DOHH2 (cell line): Measurements from ENCODE around the gene LCE1C.

ENCODE experiments used
- H3F3A ChIP-seq: fragments of 200-600 bp; sonication (generic), shearing (Covaris generic); 2 replicates; pipeline ENCODE4 v1.6.0; 2016; ENCODE audit warnings: antibody characterized with exemption, mild to moderate bottlenecking; ENCODE audit not compliant: control insufficient read depth, insufficient read depth
- H3K27ac ChIP-seq: fragments of 200-600 bp; sonication (generic); 2 replicates; pipeline ENCODE4 v1.5.1; 2014; ENCODE audit warnings: low read depth, mild to moderate bottlenecking, low read length, moderate library complexity
- H3K27me3 ChIP-seq: fragments of 200-600 bp; sonication (generic); 2 replicates; pipeline ENCODE4 v1.6.1; 2014; ENCODE audit warnings: mild to moderate bottlenecking, low read length, mixed read lengths; ENCODE audit not compliant: control insufficient read depth
- H3K36me3 ChIP-seq: fragments of 200-600 bp; sonication (generic); 2 replicates; pipeline ENCODE4 v1.6.1; 2014; ENCODE audit warnings: mild to moderate bottlenecking, low read length, moderate library complexity, mixed read lengths; ENCODE audit not compliant: control insufficient read depth
- H3K4me1 ChIP-seq: fragments of 200-600 bp; sonication (generic); 2 replicates; pipeline ENCODE4 v1.6.1; 2014; ENCODE audit warnings: mild to moderate bottlenecking, low read length, mixed read lengths; ENCODE audit not compliant: control insufficient read depth
- H3K4me2 ChIP-seq: fragments of 200-600 bp; sonication (generic); 2 replicates; pipeline ENCODE4 v1.6.0; 2014; ENCODE audit warnings: mild to moderate bottlenecking, low read length, moderate library complexity
- H3K4me3 ChIP-seq: fragments of 200-600 bp; sonication (generic); 2 replicates; pipeline ENCODE4 v1.5.1; 2014; ENCODE audit warnings: mild to moderate bottlenecking, low read length, mixed read lengths
- H3K79me2 ChIP-seq: fragments of 200-600 bp; sonication (generic); 2 replicates; pipeline ENCODE4 v1.6.1; 2014; ENCODE audit warnings: mild to moderate bottlenecking, low read length, mixed read lengths; ENCODE audit not compliant: control insufficient read depth
- H3K9me2 ChIP-seq: fragments of 200-600 bp; sonication (generic); replicated peaks from 2 replicates; pipeline ENCODE4 v1.6.1; 2014; ENCODE audit warnings: mild to moderate bottlenecking, low read length, mixed read lengths; ENCODE audit not compliant: control insufficient read depth
- H3K9me3 ChIP-seq: fragments of 200-600 bp; sonication (generic); 2 replicates; pipeline ENCODE4 v1.6.1; 2014; ENCODE audit warnings: antibody characterized with exemption, low read length, mixed read lengths; ENCODE audit not compliant: control insufficient read depth, insufficient read depth
- H4K20me1 ChIP-seq: fragments of 200-600 bp; sonication (generic); 2 replicates; pipeline ENCODE4 v1.6.0; 2014; ENCODE audit warnings: low read depth, mild to moderate bottlenecking, antibody characterized with exemption, low read length, moderate library complexity; ENCODE audit not compliant: control insufficient read depth, insufficient read depth
- EZH2phosphoT487 ChIP-seq: fragments of 200-600 bp; sonication (generic); IDR thresholded peaks from 2 replicates; pipeline ENCODE4 v1.6.1; 2017; ENCODE audit warnings: borderline replicate concordance, mild to moderate bottlenecking, antibody characterized with exemption, low read length, moderate library complexity, mixed read lengths
- TF ChIP-seq, protein P1 (sequence below): fragments of 200-600 bp; sonication (generic); IDR thresholded peaks from one replicate; pipeline ENCODE4 v1.5.1; 2014; ENCODE audit warnings: antibody characterized with exemption, mild to moderate bottlenecking, low read depth, low read length; ENCODE audit not compliant: poor library complexity, severe bottlenecking

Gene LCE1C, protein sequence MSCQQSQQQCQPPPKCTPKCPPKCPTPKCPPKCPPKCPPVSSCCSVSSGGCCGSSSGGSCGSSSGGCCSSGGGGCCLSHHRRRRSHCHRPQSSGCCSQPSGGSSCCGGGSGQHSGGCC

DNA sequence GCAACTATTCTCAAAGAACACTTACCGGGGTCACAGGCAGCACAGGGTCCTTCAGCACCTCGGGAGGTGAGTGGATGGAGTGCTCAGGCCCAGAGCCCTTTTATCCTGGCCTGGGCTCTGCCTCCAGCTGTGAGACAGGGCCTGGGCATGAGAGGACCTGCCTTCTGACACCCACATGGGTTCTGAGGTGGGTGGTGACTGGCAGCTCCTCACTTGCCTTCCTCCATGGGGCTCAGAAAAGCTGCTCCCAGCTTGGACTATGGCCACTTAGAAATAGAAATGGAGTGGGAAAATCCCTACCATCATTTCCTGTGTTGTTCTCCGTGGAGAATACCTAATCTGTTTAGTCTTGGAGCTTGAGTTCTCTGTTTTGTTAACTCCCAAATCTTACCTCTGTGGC is at the start of gene LCE1C:
TSS of gene LCE1C (minus strand) at position 76 of the 400 bp plus-strand sequence. CDS start 1,173 bp downstream, outside the sequence.
- Histone ChIP-seq H3K4me3 (no peak within 1 kb of the TSS), H3K27ac (no peak within 1 kb of the TSS), H3K9me2 (no peaks in the 10 kb centered on the region), H3K9me3 (no peaks in the 10 kb centered on the region), H3K27me3 (no peaks in the 10 kb centered on the region; the same call in 1 of the 2 replicates), H3K4me1 (no peaks in the 10 kb centered on the region), H4K20me1 (no peaks in the 10 kb centered on the region), H3K36me3 (no peaks in the 10 kb centered on the region), H3K4me2 (no peak within 1 kb of the TSS), H3F3A (no peaks in the 10 kb centered on the region), H3K79me2 (no peaks in the 10 kb centered on the region)
- TF ChIP-seq, protein P1, sequence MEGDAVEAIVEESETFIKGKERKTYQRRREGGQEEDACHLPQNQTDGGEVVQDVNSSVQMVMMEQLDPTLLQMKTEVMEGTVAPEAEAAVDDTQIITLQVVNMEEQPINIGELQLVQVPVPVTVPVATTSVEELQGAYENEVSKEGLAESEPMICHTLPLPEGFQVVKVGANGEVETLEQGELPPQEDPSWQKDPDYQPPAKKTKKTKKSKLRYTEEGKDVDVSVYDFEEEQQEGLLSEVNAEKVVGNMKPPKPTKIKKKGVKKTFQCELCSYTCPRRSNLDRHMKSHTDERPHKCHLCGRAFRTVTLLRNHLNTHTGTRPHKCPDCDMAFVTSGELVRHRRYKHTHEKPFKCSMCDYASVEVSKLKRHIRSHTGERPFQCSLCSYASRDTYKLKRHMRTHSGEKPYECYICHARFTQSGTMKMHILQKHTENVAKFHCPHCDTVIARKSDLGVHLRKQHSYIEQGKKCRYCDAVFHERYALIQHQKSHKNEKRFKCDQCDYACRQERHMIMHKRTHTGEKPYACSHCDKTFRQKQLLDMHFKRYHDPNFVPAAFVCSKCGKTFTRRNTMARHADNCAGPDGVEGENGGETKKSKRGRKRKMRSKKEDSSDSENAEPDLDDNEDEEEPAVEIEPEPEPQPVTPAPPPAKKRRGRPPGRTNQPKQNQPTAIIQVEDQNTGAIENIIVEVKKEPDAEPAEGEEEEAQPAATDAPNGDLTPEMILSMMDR, result no peak
- TF ChIP-seq EZH2phosphoT487, result no peak

DNA sequence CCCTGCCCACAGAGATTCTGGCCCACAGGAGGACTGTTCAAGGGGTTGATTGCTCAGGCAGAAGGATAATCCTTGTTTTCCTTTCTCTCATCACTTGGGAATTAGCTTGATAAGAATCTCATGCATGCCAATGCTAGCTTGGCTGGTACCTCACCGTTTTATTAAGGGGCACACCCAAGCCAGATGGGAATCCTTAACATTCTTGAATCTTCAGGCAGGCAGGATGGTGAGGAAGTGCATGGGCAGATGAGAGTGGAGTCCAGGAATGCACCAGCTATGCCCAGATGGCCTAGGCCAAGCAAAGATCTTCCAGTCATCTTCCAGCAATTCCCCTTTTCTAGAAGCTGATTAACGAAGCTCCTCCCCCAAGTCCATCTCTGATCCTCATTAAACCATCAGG is 49.2 kb upstream of the LCE1C start:
- Histone ChIP-seq H3K4me2 (no peak overlapping the region), H3K9me3 (no peaks in the 10 kb centered on the region), H3K27ac (no peak overlapping the region), H3K4me1 (no peaks in the 10 kb centered on the region), H3F3A (no peaks in the 10 kb centered on the region), H3K4me3 (no peak overlapping the region), H3K9me2 (no peaks in the 10 kb centered on the region), H4K20me1 (no peaks in the 10 kb centered on the region), H3K27me3 (no peaks in the 10 kb centered on the region), H3K79me2 (no peaks in the 10 kb centered on the region), H3K36me3 (no peaks in the 10 kb centered on the region)
- no peak for TF ChIP-seq EZH2phosphoT487
- TF ChIP-seq, protein P1, result no peak

DNA sequence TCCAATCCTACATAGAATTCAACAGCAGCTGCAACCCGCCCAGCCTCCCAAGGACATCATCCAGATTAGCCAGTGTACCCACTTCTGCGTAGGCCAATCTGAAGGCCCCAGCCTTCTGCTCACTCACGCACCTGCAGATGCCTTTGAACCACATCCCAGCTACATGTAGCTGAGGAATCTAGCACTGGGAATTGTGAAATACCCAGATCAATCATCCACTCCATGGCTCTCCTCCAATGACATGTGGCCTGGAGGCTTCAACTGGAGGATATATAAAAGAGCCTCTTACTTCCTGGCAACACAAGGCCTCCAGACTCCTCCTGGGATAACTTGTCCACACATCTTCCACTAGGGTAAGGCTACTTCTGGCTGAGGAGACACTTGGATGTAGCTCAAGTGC is 36.1 kb upstream of the LCE1C start, which contains the start of gene LCE6A:
TSS of gene LCE6A (plus strand) at position 301 of the 400 bp plus-strand sequence. CDS start 665 bp downstream, outside the sequence.
- Histone ChIP-seq H3K79me2 (no peaks in the 10 kb centered on the region), H3F3A (no peaks in the 10 kb centered on the region), H3K36me3 (no peaks in the 10 kb centered on the region), H3K27me3 (peaks cover 4% of the 10 kb centered on the region; the same call in 1 of the 2 replicates), H4K20me1 (no peaks in the 10 kb centered on the region), H3K9me3 (no peaks in the 10 kb centered on the region), H3K9me2 (no peaks in the 10 kb centered on the region), H3K27ac (no peak within 1 kb of the TSS), H3K4me1 (no peaks in the 10 kb centered on the region), H3K4me2 (no peak within 1 kb of the TSS), H3K4me3 (no peak within 1 kb of the TSS)
- TF ChIP-seq EZH2phosphoT487, result no peak
- TF ChIP-seq, protein P1, result no peak
